GM12874 (cell line): Measurements from ENCODE around the gene IKZF3.

ENCODE experiments used
- TF ChIP-seq, protein P1 (sequence below): IDR thresholded peaks from 2 replicates; pipeline ENCODE4 v1.5.1; 2011; ENCODE audit warnings: low read depth, mild to moderate bottlenecking, control low read depth, low read length, moderate library complexity; ENCODE audit not compliant: insufficient read depth

IKZF3 gene

GRCh38 chr17:39737760-39738567 lies 126.1 kb downstream of the IKZF3 start, which contains the start of gene GRB7:
TSS of gene GRB7 (plus strand) at chr17:39737938. CDS start at chr17:39742302, 4,364 bp downstream.
- TF ChIP-seq, protein P1, sequence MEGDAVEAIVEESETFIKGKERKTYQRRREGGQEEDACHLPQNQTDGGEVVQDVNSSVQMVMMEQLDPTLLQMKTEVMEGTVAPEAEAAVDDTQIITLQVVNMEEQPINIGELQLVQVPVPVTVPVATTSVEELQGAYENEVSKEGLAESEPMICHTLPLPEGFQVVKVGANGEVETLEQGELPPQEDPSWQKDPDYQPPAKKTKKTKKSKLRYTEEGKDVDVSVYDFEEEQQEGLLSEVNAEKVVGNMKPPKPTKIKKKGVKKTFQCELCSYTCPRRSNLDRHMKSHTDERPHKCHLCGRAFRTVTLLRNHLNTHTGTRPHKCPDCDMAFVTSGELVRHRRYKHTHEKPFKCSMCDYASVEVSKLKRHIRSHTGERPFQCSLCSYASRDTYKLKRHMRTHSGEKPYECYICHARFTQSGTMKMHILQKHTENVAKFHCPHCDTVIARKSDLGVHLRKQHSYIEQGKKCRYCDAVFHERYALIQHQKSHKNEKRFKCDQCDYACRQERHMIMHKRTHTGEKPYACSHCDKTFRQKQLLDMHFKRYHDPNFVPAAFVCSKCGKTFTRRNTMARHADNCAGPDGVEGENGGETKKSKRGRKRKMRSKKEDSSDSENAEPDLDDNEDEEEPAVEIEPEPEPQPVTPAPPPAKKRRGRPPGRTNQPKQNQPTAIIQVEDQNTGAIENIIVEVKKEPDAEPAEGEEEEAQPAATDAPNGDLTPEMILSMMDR, result no peak

GRCh38 chr17:39737206-39737759 lies 126.8 kb downstream of the IKZF3 start:
- TF ChIP-seq, protein P1, result no peak

- TF ChIP-seq, protein P1, result no peak
Observed at GRCh38 chr17:39736319-39737165, 127.6 kb downstream of the IKZF3 start.

- TF ChIP-seq, protein P1, result no peak
Observed at GRCh38 chr17:39735882-39736281, 128.2 kb downstream of the IKZF3 start.

GRCh38 chr17:39732586-39732985 lies 131.5 kb downstream of the IKZF3 start:
- TF ChIP-seq, protein P1, result no peak

GRCh38 chr17:39730095-39730921 lies 133.8 kb downstream of the IKZF3 start, which contains the start of gene MIEN1:
TSS of gene MIEN1 (minus strand) at chr17:39730532. CDS start at chr17:39730495, 37 bp downstream.
- TF ChIP-seq, protein P1, result peak; percentile 93
